D721Med (cell line): ENCODE results near the gene PSG2.
A peak's percentile ranks its signal among the peaks of the same experiment; 100 is the strongest.
"Not testable (repeated sequence)": the region's sequence is repeated elsewhere in the genome, so short reads cannot be mapped to it uniquely, and the experiment has no call there.

Source experiments
- DNase-seq: peaks from one replicate; pipeline ENCODE4 v3.0.0; 2011; ENCODE audit warnings: low spot score; ENCODE audit not compliant: insufficient read length
- FAIRE-seq: peaks from 2 replicates; lab custom pipeline; 2011; peaks lifted over from hg19 to GRCh38; lab: Jason Lieb, UNC
- CTCF ChIP-seq: IDR thresholded peaks from 2 replicates; pipeline ENCODE4 v1.5.1; 2012; ENCODE audit warnings: mild to moderate bottlenecking, control low read depth; ENCODE audit not compliant: insufficient read depth; ENCODE audit errors: missing control alignments

PSG2 gene

GRCh38 chr19:43105496-43105895, 23.0 kb upstream of the PSG2 start:
- FAIRE-seq: no peak
- TF ChIP-seq CTCF: no peak
- DNase-seq: no peak

- FAIRE-seq, DNase-seq: not testable (repeated sequence)
These were observed 21.8 kb upstream of the PSG2 start for GRCh38 chr19:43104215-43104850.

GRCh38 chr19:43101950-43102349, 19.4 kb upstream of the PSG2 start:
- DNase-seq (no peak), FAIRE-seq (no peak)
- no peak for TF ChIP-seq CTCF

- not testable (repeated sequence) for FAIRE-seq, DNase-seq
These were observed 15.9 kb upstream of the PSG2 start for GRCh38 chr19:43098416-43098815.

- not testable (repeated sequence) for DNase-seq, FAIRE-seq
- peak; percentile 55 for TF ChIP-seq CTCF
These were observed 5.3 kb upstream of the PSG2 start for GRCh38 chr19:43087702-43088340.

GRCh38 chr19:43085796-43086530, 3.5 kb upstream of the PSG2 start:
- DNase-seq, FAIRE-seq: not testable (repeated sequence)

GRCh38 chr19:43084196-43084832, 1.8 kb upstream of the PSG2 start:
- peak; percentile 41 for TF ChIP-seq CTCF
- DNase-seq, FAIRE-seq: not testable (repeated sequence)

- not testable (repeated sequence) for FAIRE-seq, DNase-seq
These were observed 1.2 kb upstream of the PSG2 start for GRCh38 chr19:43083721-43084120.

GRCh38 chr19:43078311-43078710, 4.2 kb downstream of the PSG2 start:
- no peak for DNase-seq
- no peak for FAIRE-seq
- no peak for TF ChIP-seq CTCF

- not testable (repeated sequence) for DNase-seq, FAIRE-seq
These were observed 4.6 kb downstream of the PSG2 start for GRCh38 chr19:43077881-43078280.

- FAIRE-seq: not testable (repeated sequence)
These were observed 20.1 kb downstream of the PSG2 start for GRCh38 chr19:43062418-43062817.

GRCh38 chr19:43061326-43061725, 21.2 kb downstream of the PSG2 start:
- FAIRE-seq, DNase-seq: not testable (repeated sequence)

More at GRCh38 chr19:43062418-43062817, 20.1 kb downstream of the PSG2 start:
- DNase-seq: not testable (repeated sequence)

- DNase-seq, FAIRE-seq: not testable (repeated sequence)
These were observed 22.2 kb downstream of the PSG2 start for GRCh38 chr19:43060254-43060653.
